NCI-H82 (cell line): ENCODE data around the gene HSCB.
A peak's percentile ranks its signal among the peaks of the same experiment; 100 is the strongest.
"Not testable (repeated sequence)": the region's sequence is repeated elsewhere in the genome, so short reads cannot be mapped to it uniquely, and the experiment has no call there.

Experiments used
- DNase-seq: peaks from one replicate; lab custom pipeline; 2025; lab: John Stamatoyannopoulos, UW

HSCB gene

GRCh38 chr22:28741200-28741784 lies 547 bp upstream of the HSCB start:
- DNase-seq = peak; percentile 52

DNA sequence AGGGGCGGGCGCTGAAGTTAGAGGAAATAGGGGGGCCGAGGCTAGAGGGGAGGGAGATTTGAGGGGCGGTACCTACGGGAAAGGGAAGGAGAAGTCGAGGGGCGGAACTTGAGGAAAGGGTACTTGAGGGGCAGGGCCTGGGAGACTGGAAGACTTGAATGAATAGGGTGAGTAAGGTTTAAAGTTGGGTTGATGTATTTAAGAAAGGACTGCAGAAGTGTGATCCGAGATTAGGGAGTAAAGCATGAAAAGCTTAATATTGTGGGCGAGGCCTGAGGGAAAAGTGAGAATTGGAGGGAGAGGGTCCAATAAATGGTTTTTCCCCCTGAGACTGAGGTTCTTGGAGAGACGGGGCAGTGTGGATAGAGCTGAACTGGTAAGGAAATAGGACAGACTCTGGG lies 723 bp downstream of the HSCB start:
- DNase-seq = no peak

GRCh38 chr22:28743852-28744251 lies 2.0 kb downstream of the HSCB start:
- no peak for DNase-seq

DNA sequence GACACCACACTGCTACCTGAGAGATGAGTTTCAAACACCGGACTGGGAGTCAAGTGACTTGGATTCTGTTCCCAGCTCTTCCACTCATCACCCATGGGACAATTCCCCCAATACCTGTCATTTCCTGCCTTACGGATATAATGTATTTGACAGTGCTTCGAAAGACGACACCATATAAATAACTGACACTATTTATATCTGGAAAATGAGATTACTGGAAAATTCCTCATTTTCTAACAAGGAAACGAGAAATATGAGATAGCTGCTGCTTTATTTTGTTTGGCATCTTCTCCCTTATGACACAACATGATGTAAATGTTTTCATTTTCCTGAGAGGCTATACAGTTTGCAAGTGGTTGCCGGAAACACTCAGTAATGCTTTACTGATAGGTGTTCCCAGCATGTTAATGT lies 8.6 kb downstream of the HSCB start:
- no peak for DNase-seq

GRCh38 chr22:28754512-28754911 lies 12.7 kb downstream of the HSCB start:
- not testable (repeated sequence) for DNase-seq

GRCh38 chr22:28759861-28760560 lies 18.2 kb downstream of the HSCB start:
- no peak for DNase-seq

GRCh38 chr22:28761449-28761755 lies 19.6 kb downstream of the HSCB start:
- DNase-seq = no peak

DNA sequence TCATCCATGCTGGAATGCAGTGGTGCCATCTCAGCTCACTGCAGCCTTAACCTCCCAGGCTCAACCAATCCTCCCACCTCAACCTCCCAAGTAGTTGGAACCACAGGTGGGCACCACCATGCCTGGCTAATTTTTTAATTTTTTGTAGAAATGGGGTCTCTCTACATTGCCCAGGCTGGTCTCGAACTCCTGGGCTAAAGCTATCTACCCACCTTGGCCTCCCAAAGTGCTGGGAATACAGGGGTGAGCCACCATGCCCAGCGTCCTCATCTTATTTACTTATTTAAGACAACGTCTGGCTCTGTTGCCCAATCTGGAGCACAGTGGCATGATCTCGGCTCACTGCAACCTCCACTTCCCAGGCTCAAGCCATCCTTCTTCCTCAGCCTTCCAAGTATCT lies 20.2 kb downstream of the HSCB start:
- DNase-seq = not testable (repeated sequence)

GRCh38 chr22:28766628-28767027 lies 24.8 kb downstream of the HSCB start:
- DNase-seq = no peak

DNA sequence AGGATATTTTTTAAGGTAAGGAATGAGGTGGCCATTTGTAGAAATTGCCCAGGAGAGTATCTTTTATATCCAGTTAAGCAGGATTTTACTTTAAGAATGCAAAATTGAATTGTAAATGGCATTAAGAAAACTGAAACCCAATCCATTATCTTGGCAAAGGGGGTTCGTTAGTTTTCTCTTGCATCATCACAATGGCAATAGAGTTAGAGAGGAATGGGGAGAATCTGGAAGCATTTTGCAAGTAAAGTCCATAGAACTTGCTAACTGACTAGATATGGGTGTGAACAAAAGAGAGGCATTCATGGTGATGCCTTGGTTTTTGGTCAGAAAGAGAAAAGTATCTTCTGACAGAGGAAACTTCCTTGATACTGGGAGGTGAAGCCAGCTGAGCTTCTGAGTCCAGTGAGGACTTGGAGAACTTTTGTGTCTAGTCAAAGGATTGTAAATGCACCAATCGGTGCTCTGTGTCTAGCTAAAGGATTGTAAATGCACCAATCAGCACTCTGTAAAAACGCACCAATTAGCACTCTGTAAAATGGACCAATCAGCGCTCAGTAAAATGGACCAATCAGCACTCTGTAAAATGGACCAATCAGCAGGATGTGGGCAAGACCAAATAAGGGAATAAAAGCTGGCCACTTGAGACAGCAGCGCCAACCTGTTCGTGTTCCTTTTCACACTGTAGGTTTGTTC lies 27.0 kb downstream of the HSCB start:
- DNase-seq = no peak

- no peak for DNase-seq
Observed at GRCh38 chr22:28769394-28770085, 27.7 kb downstream of the HSCB start.

DNA sequence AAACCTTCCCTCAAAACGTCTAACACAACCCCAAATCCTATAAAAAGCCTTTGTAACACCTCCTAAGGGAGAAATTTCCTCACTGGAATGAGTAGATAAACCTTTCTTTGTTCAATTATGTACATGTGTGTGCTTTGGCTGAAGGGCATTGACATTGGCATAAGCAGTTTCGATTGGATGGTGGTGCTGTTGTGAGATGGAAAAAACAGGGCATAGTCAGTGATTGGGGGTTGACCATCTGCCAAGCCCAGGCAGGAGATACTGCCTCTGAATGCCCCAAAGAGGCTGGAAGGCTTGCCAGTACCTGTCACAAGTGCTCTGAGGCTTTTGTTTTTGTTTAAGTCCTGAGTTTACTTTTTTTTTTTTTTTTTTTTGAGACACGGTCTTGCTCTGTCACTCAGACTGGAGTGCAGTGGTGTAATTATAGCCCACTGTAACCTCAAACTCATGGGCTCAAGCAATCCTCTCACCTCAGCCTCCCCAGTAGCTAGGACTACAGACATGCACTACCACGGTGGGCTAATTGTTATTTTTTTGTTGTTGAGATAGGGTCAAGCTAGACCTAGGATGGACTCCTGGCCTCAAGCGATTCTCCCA lies 29.5 kb downstream of the HSCB start:
- DNase-seq = no peak

- peak; percentile 96 for DNase-seq
Observed at GRCh38 chr22:28772633-28773460, 31.0 kb downstream of the HSCB start, which contains the start of gene CCDC117. Gene CCDC117 (plus strand): TSS chr22:28772695. CDS start chr22:28772850, 155 bp downstream.

GRCh38 chr22:28773461-28773867 lies 31.6 kb downstream of the HSCB start:
- no peak for DNase-seq

GRCh38 chr22:28774378-28774777 lies 32.5 kb downstream of the HSCB start:
- DNase-seq = no peak

DNA sequence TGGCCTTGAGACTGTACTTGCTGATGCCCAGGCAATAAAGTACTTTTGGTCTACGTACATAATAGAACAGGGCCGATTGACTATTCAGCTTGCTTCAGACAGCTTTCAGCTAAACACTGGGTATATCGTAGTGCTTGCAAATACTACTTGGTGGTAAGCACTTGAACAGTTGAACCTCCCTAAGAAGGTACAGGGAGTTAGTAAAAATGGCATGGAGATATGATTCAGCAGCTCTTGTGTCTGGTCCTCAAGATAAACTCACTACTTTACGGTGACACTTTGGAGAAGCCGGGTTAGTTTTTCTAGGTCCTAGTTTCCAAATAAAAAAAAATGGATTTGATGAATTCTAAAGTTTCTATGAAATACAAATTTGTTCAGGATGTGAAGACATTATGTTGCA lies 38.0 kb downstream of the HSCB start:
- no peak for DNase-seq

DNA sequence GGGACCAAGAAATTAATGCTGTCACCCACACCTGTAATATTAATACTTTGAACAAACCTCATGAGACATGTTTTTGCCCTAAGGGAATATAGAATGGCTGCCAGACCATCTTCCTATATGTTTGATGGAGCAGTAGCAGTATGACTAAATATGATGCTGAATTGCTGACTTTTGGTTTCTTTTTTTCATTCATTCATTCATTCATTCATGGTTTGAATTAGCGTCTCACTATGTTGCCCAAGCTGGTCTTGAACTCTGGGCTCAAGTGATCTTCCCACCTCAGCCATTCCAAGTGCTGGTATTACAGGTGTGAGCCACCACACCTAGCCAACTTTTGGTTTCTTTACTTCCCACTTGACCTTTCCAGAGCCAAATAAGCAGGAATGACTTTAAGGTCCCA lies 38.5 kb downstream of the HSCB start:
- DNase-seq = no peak

DNA sequence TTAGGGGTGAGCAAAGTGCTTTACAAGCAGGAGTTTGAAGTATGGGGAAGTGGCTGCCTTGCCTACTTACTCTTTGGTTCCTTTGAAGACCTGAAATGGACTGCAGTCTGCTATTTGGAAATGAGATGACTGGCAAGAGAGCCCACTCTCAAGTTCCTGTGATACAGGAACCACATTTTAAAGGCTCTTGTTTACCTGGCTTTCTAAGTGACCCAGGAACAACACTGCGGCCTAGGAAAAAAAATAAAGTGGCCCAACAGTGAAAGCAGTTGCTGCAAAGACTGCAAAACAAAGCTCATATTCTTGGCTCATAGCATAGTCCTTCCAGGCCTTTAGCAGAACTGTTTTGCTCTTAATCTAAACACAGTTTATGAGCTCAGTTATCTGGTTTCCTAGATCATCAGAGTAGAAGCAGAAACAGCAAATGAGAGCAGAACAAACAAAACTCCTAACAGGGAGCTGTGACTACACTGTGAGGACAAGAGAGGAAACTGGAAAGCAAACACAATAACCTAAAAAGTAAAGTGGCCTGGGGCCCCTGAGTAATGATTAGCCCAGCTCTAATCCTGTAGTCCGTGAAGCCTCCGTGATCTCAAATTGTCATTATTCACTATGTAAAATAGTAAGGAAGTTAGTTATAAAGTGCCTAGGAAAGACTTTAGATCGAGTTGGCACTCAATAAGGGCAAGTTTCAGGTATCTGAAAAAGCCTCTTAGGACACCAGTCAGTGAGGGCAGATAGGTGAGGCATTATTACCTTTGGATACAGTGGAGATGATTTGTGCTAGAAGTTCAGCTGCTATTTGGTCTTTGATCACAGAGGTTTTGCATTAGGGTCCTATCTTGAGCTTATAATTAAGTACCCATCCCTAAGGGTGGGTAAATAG lies 42.2 kb downstream of the HSCB start:
- DNase-seq = no peak

GRCh38 chr22:28788601-28789000 lies 46.8 kb downstream of the HSCB start:
- DNase-seq = no peak

GRCh38 chr22:28791124-28791523 lies 49.3 kb downstream of the HSCB start:
- DNase-seq = no peak
